K562 (cell line): Measurements from ENCODE around the gene FTL. TPM values are rescaled to one million over a fixed set of nuclear protein-coding genes. Genes with fewer than 3 reads are reported as not detected.

ENCODE experiments used
- CBFA2T2 ChIP-seq: fragments of 450-650 bp; conservative IDR thresholded peaks from 2 replicates; pipeline ENCODE4 v1.6.1; 2017; ENCODE audit warnings: mild to moderate bottlenecking
- CCNT2 ChIP-seq: IDR thresholded peaks from 2 replicates; pipeline ENCODE4 v1.6.1; 2011; ENCODE audit warnings: borderline replicate concordance, low read depth, mild to moderate bottlenecking, moderate library complexity, mixed read lengths, low read length; ENCODE audit not compliant: insufficient read length; ENCODE audit errors: extremely low read depth
- KDM2B ChIP-seq: fragments of 250-450 bp; sonication (Bioruptor Pico); IDR thresholded peaks from 2 replicates; pipeline ENCODE4 v1.8.0; 2021; ENCODE audit warnings: mild to moderate bottlenecking, moderate library complexity
- MLX ChIP-seq, 2 experiments: fragments of 450-650 bp in 1 of 2; sonication (generic) in 1 of 2; formaldehyde crosslinking; conservative IDR thresholded peaks; 2 replicates each; pipeline versions ENCODE4 v1.4.0 to v1.8.1; 2020 to 2022; ENCODE audit warnings: mild to moderate bottlenecking in 1 of 2, missing genetic modification reagents in 1 of 2
- PML ChIP-seq: IDR thresholded peaks from 2 replicates; pipeline ENCODE4 v1.6.1; 2012; ENCODE audit warnings: low read length, inconsistent platforms
- RBBP5 ChIP-seq: fragments of 200-600 bp; sonication (generic); IDR thresholded peaks from 2 replicates; pipeline ENCODE4 v1.6.1; 2012; ENCODE audit warnings: borderline replicate concordance, mild to moderate bottlenecking, low read length, control low read depth, inconsistent platforms; ENCODE audit not compliant: insufficient read depth, poor library complexity, severe bottlenecking
- SIN3A ChIP-seq, 2 experiments: fragments of 150-350 bp in 1 of 2; IDR thresholded peaks; 2 replicates each; pipeline ENCODE4 v1.6.1; 2011 to 2016; ENCODE audit warnings: borderline replicate concordance in 2 of 2, low read depth in 2 of 2, low read length in 2 of 2, mild to moderate bottlenecking in 2 of 2, moderate library complexity in 2 of 2; ENCODE audit not compliant: control insufficient read depth in 1 of 2
- SIRT6 ChIP-seq: IDR thresholded peaks from one replicate; pipeline ENCODE4 v1.6.1; 2012; ENCODE audit warnings: low read depth, mild to moderate bottlenecking, control low read depth, inconsistent platforms, low read length, moderate library complexity
- SNAPC5 ChIP-seq: fragments of 250-450 bp; sonication (Bioruptor Pico); IDR thresholded peaks from 2 replicates; pipeline ENCODE4 v1.8.0; 2021; ENCODE audit warnings: moderate library complexity, mild to moderate bottlenecking, inconsistent platforms
- ZNF197 ChIP-seq: fragments of 200-800 bp; sonication (Bioruptor generic); IDR thresholded peaks from 2 replicates; pipeline ENCODE4 v1.6.1; 2016; ENCODE audit warnings: low read depth, missing genetic modification characterization, missing compliant biosample characterization
- ZNF23 ChIP-seq: fragments of 250-450 bp; sonication (Bioruptor Pico); IDR thresholded peaks from 2 replicates; pipeline ENCODE4 v1.4.0; 2020; ENCODE audit warnings: mild to moderate bottlenecking
- ZNF282 ChIP-seq: sonication (generic); formaldehyde crosslinking; IDR thresholded peaks from 2 replicates; pipeline ENCODE4 v1.8.1; 2023; ENCODE audit warnings: missing genetic modification reagents
- ZNF318 ChIP-seq, 2 experiments: fragments of 450-650 bp; IDR thresholded peaks; 2 replicates each; pipeline ENCODE4 v1.6.1; 2016; ENCODE audit warnings: mild to moderate bottlenecking in 2 of 2, borderline replicate concordance in 1 of 2, low read depth in 1 of 2, moderate library complexity in 1 of 2
- ZNF778 ChIP-seq: fragments of 450-650 bp; formaldehyde crosslinking; IDR thresholded peaks from 2 replicates; pipeline ENCODE4 v1.4.0; 2020; ENCODE audit warnings: mild to moderate bottlenecking, moderate library complexity
- polyA plus RNA-seq, 8 experiments: library from polyadenylated mRNA; depleted of rRNA in 4 of 8; stranded (reverse) in 5 of 8; unstranded in 3 of 8; fragments of >200 nt; fragmentation: Nextera tagmentation in 2 of 8; fragmentation: Illumina TruSeq in 1 of 8; extraction: Ambion mirVana in 2 of 8; extraction: Trizol in 1 of 8; gene quantifications; 2 replicates each; pipeline versions ENCODE4 v1.2.1 to v1.2.3, GENCODE V29; 2011 to 2014; ENCODE audit warnings: inconsistent platforms in 1 of 8, missing spikeins in 1 of 8
- total RNA-seq, 7 experiments: library from RNA; depleted of rRNA in 6 of 7; stranded (reverse); fragments of >200 nt in 6 of 7; fragmentation: Illumina TruSeq in 2 of 7; extraction: Trizol in 2 of 7; gene quantifications; 2 replicates each; pipeline versions ENCODE4 v1.2.1 to v1.2.3, GENCODE V29; 2011 to 2021; ENCODE audit warnings: low replicate concordance in 1 of 7
- TF ChIP-seq, protein P1 (sequence below): IDR thresholded peaks from 2 replicates; pipeline ENCODE4 v1.6.1; 2014; ENCODE audit warnings: antibody characterized with exemption

Gene FTL
- total and polyA plus RNA-seq, 9 of the 15 experiments (the other 6 are each of a cell fraction or from before 2014, with no cell fraction given) = 1,231 to 27,415 (median 3,965) TPM

- TF ChIP-seq CCNT2 (peak; percentile 80), CBFA2T2 (no peak), ZNF197 (CRISPR knock-in tag) (peak; percentile 60; the same call in 1 of the 2 replicates), SNAPC5 (no peak), ZNF318 (IDR thresholded peaks at IDR 0.05; ENCODE audit: borderline replicate concordance in 1 of 2, low read depth in 1 of 2) (0 out of 4 replicates have a peak, but pooled peaks of 1 of the 2 experiments have one; percentile 21), ZNF282 (CRISPR knock-in tag) (peak; percentile 88; the same call in 1 of the 2 replicates), ZNF778 (CRISPR knock-in tag) (no peak), ZNF23 (CRISPR knock-in tag) (peak; percentile 48; the same call in 1 of the 2 replicates), SIRT6 (peak; percentile 55), KDM2B (CRISPR knock-in tag) (no peak), PML (peak; percentile 74; the same call in 1 of the 2 replicates), SIN3A (IDR thresholded peaks at IDR 0.05; ENCODE audit: borderline replicate concordance in 2 of 2, control insufficient read depth in 1 of 2, low read depth in 2 of 2, low read length in 2 of 2) (peak; percentile 52 to 66; a peak in 3 of 4 replicates), RBBP5 (peak; percentile 12), MLX (CRISPR knock-in tag; conservative IDR thresholded peaks at IDR 0.05) (0 out of 4 replicates have a peak, but pooled peaks of 1 of the 2 experiments have one; percentile 70)
- TF ChIP-seq, protein P1, sequence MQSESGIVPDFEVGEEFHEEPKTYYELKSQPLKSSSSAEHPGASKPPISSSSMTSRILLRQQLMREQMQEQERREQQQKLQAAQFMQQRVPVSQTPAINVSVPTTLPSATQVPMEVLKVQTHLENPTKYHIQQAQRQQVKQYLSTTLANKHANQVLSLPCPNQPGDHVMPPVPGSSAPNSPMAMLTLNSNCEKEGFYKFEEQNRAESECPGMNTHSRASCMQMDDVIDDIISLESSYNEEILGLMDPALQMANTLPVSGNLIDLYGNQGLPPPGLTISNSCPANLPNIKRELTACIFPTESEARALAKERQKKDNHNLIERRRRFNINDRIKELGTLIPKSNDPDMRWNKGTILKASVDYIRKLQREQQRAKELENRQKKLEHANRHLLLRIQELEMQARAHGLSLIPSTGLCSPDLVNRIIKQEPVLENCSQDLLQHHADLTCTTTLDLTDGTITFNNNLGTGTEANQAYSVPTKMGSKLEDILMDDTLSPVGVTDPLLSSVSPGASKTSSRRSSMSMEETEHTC = peak; percentile 59; the same call in 1 of the 2 replicates
Observed at GRCh38 chr19:48967346-48968178, 2.5 kb downstream of the FTL start (continued).
